Gastroesophageal sphincter (tissue), 4 donors: ENCODE data around the gene CDK14. TPM values are rescaled to one million over a fixed set of nuclear protein-coding genes. Genes with fewer than 3 reads are reported as not detected.

Experiments used
- ATAC-seq: fragments of 150-250 bp; one replicate; pipeline ENCODE4 v1.9.1; 2016; ENCODE audit warnings: mild to moderate bottlenecking, moderate library complexity
- H3K27ac ChIP-seq, 4 donors: fragments of 200-600 bp; sonication (generic) in 3 of 4; 1 replicate in 3 of 4; 2 replicates in 1 of 4; pipeline ENCODE4 v1.5.1; 2016 to 2019
- H3K27me3 ChIP-seq: fragments of 200-600 bp; sonication (generic); one replicate; pipeline ENCODE4 v1.5.1; 2019
- H3K36me3 ChIP-seq, 2 donors: fragments of 200-600 bp; sonication (generic); one replicate each; pipeline ENCODE4 v1.5.1; 2019; ENCODE audit warnings: control low read depth in 1 of 2
- H3K4me1 ChIP-seq, 3 donors: fragments of 200-600 bp; sonication (generic); 1 replicate in 2 of 3; 2 replicates in 1 of 3; pipeline ENCODE4 v1.5.1; 2016 to 2019; ENCODE audit warnings: control low read depth in 2 of 3
- H3K4me3 ChIP-seq, 2 donors: fragments of 200-600 bp; sonication (generic); one replicate each; pipeline ENCODE4 v1.5.1; 2019; ENCODE audit warnings: mild to moderate bottlenecking in 1 of 2, moderate library complexity in 1 of 2
- H3K9me3 ChIP-seq, 3 donors: fragments of 200-600 bp; sonication (generic); one replicate each; pipeline ENCODE4 v1.5.1; 2017 to 2019; ENCODE audit warnings: control low read depth in 2 of 3
- CTCF ChIP-seq, 4 experiments: fragments of 200-600 bp in 2 of 4; fragments of 450-650 bp in 2 of 4; sonication (generic) in 1 of 4; IDR thresholded peaks; one replicate each; pipeline ENCODE4 v1.5.1; 2017 to 2019; ENCODE audit warnings: antibody characterized with exemption in 4 of 4, mild to moderate bottlenecking in 2 of 4, moderate library complexity in 2 of 4
- EP300 ChIP-seq: sonication (generic); formaldehyde crosslinking; IDR thresholded peaks from one replicate; pipeline ENCODE4 v1.6.1; 2017; ENCODE audit warnings: antibody characterized with exemption, mild to moderate bottlenecking
- POLR2A ChIP-seq, 2 donors: fragments of 450-650 bp; IDR thresholded peaks; one replicate each; pipeline ENCODE4 v1.6.1; 2017; ENCODE audit warnings: antibody characterized with exemption in 2 of 2, mild to moderate bottlenecking in 2 of 2, moderate library complexity in 1 of 2
- POLR2AphosphoS5 ChIP-seq: sonication (generic); formaldehyde crosslinking; IDR thresholded peaks from one replicate; pipeline ENCODE4 v1.6.1; 2017; ENCODE audit warnings: antibody characterized with exemption
- WGBS, 2 donors: methylation state at CpG; one replicate each; pipeline ENCODE4 v1.1.5; 2018; ENCODE audit warnings: low coverage in 1 of 2; 5-methylcytosine and 5-hydroxymethylcytosine counted together
- total RNA-seq, 4 donors: library from RNA; depleted of rRNA; stranded (reverse); fragments of >200 nt; gene quantifications; one replicate each; pipeline ENCODE4 v1.1.0, GENCODE V29; 2016

The CDK14 gene
- total RNA-seq, 4 donors from 2014 or later, result 14.8 to 28.7 (median 18.4) TPM

DNA sequence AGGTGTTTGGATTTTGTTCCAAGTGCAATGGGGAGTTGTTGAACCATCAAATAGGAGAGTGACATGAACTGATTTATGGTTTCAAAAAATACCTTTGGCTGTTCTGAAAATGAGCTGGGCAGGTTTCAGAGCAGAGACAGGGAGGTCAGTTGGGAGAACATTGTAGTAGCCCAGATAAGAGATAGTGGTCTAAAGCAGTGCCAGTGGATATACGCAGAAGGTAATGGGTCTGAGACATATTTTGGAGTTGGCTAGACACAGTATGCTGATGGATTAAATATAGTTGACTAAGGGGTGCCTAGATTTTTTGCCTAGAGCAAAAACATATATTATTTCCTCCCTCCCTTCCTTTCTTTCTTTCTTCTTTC is 21.3 kb upstream of the CDK14 start:
- no peaks in the 10 kb centered on the region for H3K4me1 ChIP-seq
- H3K36me3 ChIP-seq, result no peaks in the 10 kb centered on the region
- ATAC-seq, result no peak
- H3K27ac ChIP-seq, result no peak overlapping the region
- TF ChIP-seq EP300 (no peak), CTCF (IDR thresholded peaks at IDR 0.05) (no peak), POLR2AphosphoS5 (no peak), POLR2A (IDR thresholded peaks at IDR 0.05) (no peak)
- WGBS, 2 donors, result 81 to 100% methylated on average over 1 of the region's 1 CpG
- no peaks in the 10 kb centered on the region for H3K9me3 ChIP-seq
- H3K4me3 ChIP-seq, result no peak overlapping the region
- H3K27me3 ChIP-seq, result no peaks in the 10 kb centered on the region

GRCh38 chr7:90579181-90579688 is 16.9 kb upstream of the CDK14 start:
- no peak for TF ChIP-seq POLR2AphosphoS5
- TF ChIP-seq POLR2A (IDR thresholded peaks at IDR 0.05), result no peak
- no peak for TF ChIP-seq CTCF (IDR thresholded peaks at IDR 0.05)
- no peak for TF ChIP-seq EP300
- H3K27me3 ChIP-seq, result no peaks in the 10 kb centered on the region
- H3K4me1 ChIP-seq, result no peaks in the 10 kb centered on the region
- H3K4me3 ChIP-seq, result no peak overlapping the region
- H3K9me3 ChIP-seq, result no peaks in the 10 kb centered on the region
- no peak for ATAC-seq
- no peak overlapping the region for H3K27ac ChIP-seq
- 52 to 56% methylated on average over 4 of the region's 4 CpGs for WGBS, 2 donors
- H3K36me3 ChIP-seq, result no peaks in the 10 kb centered on the region

- H3K4me3 ChIP-seq, result no peak overlapping the region
- no peaks in the 10 kb centered on the region for H3K4me1 ChIP-seq
- no peaks in the 10 kb centered on the region for H3K9me3 ChIP-seq
- WGBS, 2 donors, result 82 to 85% methylated on average over 3 of the region's 3 CpGs
- TF ChIP-seq POLR2AphosphoS5, result no peak
- no peak for TF ChIP-seq CTCF (IDR thresholded peaks at IDR 0.05)
- TF ChIP-seq EP300, result no peak
- no peak for TF ChIP-seq POLR2A (IDR thresholded peaks at IDR 0.05)
- H3K36me3 ChIP-seq, result no peaks in the 10 kb centered on the region
- no peak overlapping the region for H3K27ac ChIP-seq
- ATAC-seq, result no peak
- no peaks in the 10 kb centered on the region for H3K27me3 ChIP-seq
Measured at GRCh38 chr7:90580051-90580450, 16.1 kb upstream of the CDK14 start.

DNA sequence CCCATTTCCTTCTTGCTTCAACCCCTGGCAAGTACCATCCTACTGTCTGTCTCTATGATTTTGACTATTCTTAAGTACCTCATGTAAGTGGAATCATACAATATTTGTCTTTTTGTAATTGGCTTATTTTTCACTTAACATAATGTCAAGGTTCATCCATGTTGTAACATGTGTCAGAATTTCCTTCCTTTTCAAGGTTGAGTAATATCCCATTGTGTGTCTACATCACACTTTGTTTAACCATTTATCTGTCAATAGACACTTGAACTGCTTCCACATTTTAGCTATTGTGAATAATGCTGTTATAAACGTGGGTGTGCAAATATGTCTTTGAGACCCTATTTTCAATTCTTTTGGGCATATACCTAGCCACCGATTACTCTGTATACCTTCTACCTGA is 14.0 kb upstream of the CDK14 start:
- Histone ChIP-seq H3K9me3 (no peaks in the 10 kb centered on the region), H3K36me3 (no peaks in the 10 kb centered on the region), H3K4me1 (no peaks in the 10 kb centered on the region), H3K27me3 (no peaks in the 10 kb centered on the region), H3K4me3 (no peak overlapping the region), H3K27ac (no peak overlapping the region)
- ATAC-seq, result no peak
- TF ChIP-seq POLR2AphosphoS5 (no peak), POLR2A (IDR thresholded peaks at IDR 0.05) (no peak), CTCF (IDR thresholded peaks at IDR 0.05) (no peak), EP300 (no peak)
- 70 to 83% methylated on average over 2 of the region's 2 CpGs for WGBS, 2 donors

DNA sequence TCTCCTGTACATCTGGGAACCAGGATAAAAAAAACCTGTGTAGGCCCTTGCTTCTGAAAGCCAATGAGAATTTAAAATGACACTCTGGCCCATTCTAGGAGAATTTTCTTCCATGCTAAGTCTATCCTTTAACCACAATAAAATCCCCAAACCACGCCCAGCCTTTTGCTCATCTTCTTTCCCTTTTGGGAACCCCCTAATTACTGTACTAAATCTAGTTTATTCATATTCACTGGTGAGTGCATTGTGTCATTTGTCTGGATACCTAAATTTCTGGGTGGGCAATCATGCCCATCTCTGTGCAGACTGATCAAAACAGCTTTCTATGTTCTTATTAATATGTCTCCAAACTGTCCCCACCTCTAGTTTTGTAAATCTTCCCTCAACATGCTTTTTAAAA is 11.7 kb upstream of the CDK14 start:
- no peaks in the 10 kb centered on the region for H3K27me3 ChIP-seq
- 88 to 91% methylated on average over 1 of the region's 1 CpG for WGBS, 2 donors
- TF ChIP-seq EP300 (no peak), POLR2AphosphoS5 (no peak), POLR2A (IDR thresholded peaks at IDR 0.05) (no peak)
- ATAC-seq, result no peak
- H3K9me3 ChIP-seq, result no peaks in the 10 kb centered on the region
- no peak overlapping the region for H3K27ac ChIP-seq
- H3K4me1 ChIP-seq, result no peaks in the 10 kb centered on the region
- no peak overlapping the region for H3K4me3 ChIP-seq
- H3K36me3 ChIP-seq, result no peaks in the 10 kb centered on the region
